Activated CD4-positive, alpha-beta T cell treated with anti-CD3 and anti-CD28 coated beads, Interleukin-2, amount 10 ng/mL, durations not matched to agents 7 days and 5 days (primary cell): ENCODE data around the gene USE1. TPM values are rescaled to one million over a fixed set of nuclear protein-coding genes. Genes with fewer than 3 reads are reported as not detected.
A peak's percentile ranks its signal among the peaks of the same experiment; 100 is the strongest.

Source experiments
- CTCF ChIA-PET: fragments of 350-600 bp; sonication (Branson Sonifier 250); formaldehyde crosslinking; loops from one replicate; lab custom pipeline; 2021; ENCODE audit warnings: antibody characterized with exemption; lab: Charles Lee
- POLR2A ChIA-PET: fragments of 350-600 bp; sonication (Branson Sonifier 250); formaldehyde crosslinking; loops from one replicate; lab custom pipeline; 2021; ENCODE audit warnings: antibody characterized with exemption; lab: Charles Lee
- DNase-seq: peaks from one replicate; pipeline ENCODE4 v3.0.0-alpha.2; 2020
- H3K27ac Mint-ChIP-seq: one replicate; pipeline ENCODE4 v1.8.0; 2021; ENCODE audit warnings: mild to moderate bottlenecking, moderate library complexity, mixed read lengths
- H3K27me3 Mint-ChIP-seq: one replicate; pipeline ENCODE4 v1.8.0; 2021; ENCODE audit warnings: mixed read lengths
- H3K36me3 Mint-ChIP-seq: one replicate; pipeline ENCODE4 v1.8.0; 2021; ENCODE audit warnings: low read depth, mixed read lengths
- H3K4me1 Mint-ChIP-seq: one replicate; pipeline ENCODE4 v1.8.0; 2021; ENCODE audit warnings: mixed read lengths
- H3K4me3 Mint-ChIP-seq: one replicate; pipeline ENCODE4 v1.8.0; 2021; ENCODE audit warnings: mild to moderate bottlenecking, moderate library complexity, mixed read lengths
- H3K9me3 Mint-ChIP-seq: one replicate; pipeline ENCODE4 v1.8.0; 2021; ENCODE audit warnings: mixed read lengths
- total RNA-seq, 2 experiments: library from RNA; stranded (reverse); gene quantifications; one replicate each; pipeline ENCODE4 v1.2.3, GENCODE V29; 2021

Gene USE1
- total RNA-seq, 2 experiments from 2014 or later = 23.3 to 24.7 TPM

DNA sequence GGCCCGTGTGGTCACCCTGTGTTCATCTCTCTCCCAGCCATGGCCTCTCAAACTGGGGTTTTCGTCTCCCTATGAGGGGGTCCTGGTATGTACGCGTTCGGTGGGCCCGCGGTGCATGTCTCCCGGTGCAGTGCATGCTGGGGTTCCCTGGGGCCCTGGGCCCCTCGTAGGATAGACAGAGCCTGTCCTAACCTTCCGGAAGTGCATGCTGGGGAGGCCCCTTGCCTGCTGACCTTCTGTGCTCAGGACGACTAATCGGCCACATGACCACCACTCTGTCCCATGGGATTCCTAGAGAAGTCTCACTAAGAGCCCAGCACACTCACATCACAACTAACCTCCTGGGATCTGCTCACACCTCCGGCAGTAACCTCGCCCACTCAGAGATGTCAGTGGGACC, 4.9 kb upstream of the USE1 start:
- DNase-seq = no peak
- Mint-ChIP-seq H3K27me3 (no peaks in the 10 kb centered on the region), H3K36me3 (peaks cover 38% of the 10 kb centered on the region), H3K27ac (no peak overlapping the region), H3K4me1 (peaks cover 25% of the 10 kb centered on the region), H3K4me3 (no peak overlapping the region), H3K9me3 (no peaks in the 10 kb centered on the region)
- POLR2A ChIA-PET = no interaction called here
- CTCF ChIA-PET = interaction anchor here (1.4 kb wide), 1 partner anchor 13 kb away, joined by 3 read pairs; no protein-coding TSS in a partner anchor

DNA sequence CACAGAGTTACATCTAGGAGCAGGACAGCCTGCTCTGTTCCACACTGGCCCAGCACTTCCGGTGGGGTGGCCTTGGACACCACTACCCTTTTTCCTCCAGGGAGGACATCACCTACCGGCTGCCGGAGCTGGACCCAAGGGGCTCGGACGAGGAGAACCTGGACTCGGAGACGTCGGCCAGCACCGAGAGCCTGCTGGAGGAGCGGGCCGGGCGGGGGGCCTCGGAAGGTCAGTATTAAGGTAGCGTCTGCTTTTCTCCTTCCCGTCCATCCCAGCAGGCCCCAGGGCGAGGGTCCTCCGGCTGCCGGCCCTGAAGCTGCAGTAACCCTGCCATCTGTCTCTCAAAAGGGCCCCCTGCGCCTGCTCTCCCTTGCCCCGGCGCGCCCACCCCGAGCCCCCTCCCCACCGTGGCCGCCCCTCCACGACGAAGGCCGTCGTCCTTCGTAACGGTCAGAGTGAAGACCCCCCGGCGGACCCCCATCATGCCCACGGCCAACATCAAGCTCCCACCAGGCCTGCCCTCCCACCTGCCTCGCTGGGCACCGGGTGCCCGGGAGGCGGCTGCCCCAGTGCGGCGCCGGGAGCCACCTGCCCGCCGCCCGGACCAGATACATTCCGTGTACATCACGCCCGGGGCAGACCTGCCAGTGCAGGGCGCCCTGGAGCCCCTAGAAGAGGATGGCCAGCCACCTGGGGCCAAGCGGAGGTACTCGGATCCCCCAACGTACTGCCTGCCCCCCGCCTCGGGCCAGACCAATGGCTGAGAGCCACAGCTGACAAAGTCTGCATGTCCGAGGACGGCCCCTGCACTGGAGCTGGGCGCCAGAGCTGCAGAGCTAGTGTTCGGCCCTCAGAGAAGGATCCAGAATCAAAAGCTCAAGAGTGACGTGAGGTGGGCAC, 3.4 kb upstream of the USE1 start:
- Mint-ChIP-seq H3K9me3 (no peaks in the 10 kb centered on the region), H3K4me1 (peaks cover 35% of the 10 kb centered on the region), H3K4me3 (no peak overlapping the region), H3K36me3 (peaks cover 36% of the 10 kb centered on the region), H3K27ac (no peak overlapping the region), H3K27me3 (no peaks in the 10 kb centered on the region)
- CTCF ChIA-PET = interaction anchor here (1.4 kb wide), 1 partner anchor 12 kb away, joined by 3 read pairs; no protein-coding TSS in a partner anchor
- POLR2A ChIA-PET = no interaction called here
- no peak for DNase-seq

DNA sequence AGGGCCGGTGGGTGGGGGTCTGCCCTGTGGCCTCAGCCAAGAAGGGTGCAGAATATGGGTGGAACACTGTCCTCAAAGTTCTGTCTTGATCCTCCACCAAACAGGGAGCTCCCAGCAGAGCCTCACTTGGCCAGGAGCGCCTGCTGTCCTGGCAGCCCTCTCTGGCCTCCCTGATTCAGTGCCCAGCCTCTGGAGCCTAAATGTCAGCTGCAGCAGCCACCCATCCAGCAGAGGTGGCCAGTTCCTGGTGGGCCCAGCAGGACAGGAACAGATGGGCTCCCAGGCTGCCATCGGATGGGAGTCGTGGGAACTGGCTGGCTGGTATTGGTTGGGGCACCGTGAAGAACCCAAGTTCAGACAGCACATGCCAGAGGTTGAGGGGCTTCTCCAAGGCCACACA, 1.8 kb upstream of the USE1 start:
- Mint-ChIP-seq H3K36me3 (peaks cover 43% of the 10 kb centered on the region), H3K9me3 (no peaks in the 10 kb centered on the region), H3K4me1 (peaks cover 35% of the 10 kb centered on the region), H3K27ac (no peak overlapping the region), H3K4me3 (no peak overlapping the region), H3K27me3 (no peaks in the 10 kb centered on the region)
- POLR2A ChIA-PET = no interaction called here
- CTCF ChIA-PET = no interaction called here
- no peak for DNase-seq

DNA sequence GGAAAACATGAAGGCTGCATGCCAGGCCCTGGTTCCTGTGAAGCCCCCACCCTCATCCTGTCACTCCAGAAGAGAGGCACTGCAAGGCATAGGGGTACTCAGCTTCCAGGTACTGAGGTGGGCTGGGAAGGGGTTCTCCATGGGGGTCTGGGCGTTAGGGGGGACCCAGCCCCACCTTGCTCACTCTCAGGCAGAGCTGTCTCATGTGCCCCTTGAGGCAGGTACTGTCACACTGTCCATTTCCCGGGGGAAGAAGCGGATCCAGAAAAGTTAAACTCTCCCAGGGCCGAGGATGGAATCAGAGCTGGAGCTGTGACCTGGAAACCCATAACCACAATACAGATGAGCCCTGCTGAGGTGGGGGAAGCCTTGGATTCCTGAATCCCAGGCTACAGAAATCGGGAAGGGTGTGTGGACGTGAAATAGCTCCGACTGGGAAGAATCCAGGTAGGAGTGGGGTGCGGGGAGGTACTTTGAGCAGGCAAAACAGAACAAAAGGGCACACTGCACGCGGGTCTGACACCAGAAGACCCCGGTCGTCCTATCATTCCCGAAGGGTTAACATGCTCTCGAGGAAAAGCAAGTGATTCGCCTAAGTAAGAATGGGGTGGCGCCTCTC, 540 bp upstream of the USE1 start:
- POLR2A ChIA-PET = interaction anchor here (1.1 to 1.4 kb wide), 2 partner anchors 52 to 138 kb away, joined by 3 to 5 read pairs; partner anchors contain the start of gene BABAM1
- peak overlapping the region; percentile 98 for H3K27ac Mint-ChIP-seq
- CTCF ChIA-PET = interaction anchor here (0.5 to 1.7 kb wide), 9 partner anchors 9 to 121 kb away, joined by 3 to 5 read pairs (median 3); partner anchors contain the start of gene DDA1
- no peaks in the 10 kb centered on the region for H3K27me3 Mint-ChIP-seq
- H3K4me1 Mint-ChIP-seq = peaks cover 25% of the 10 kb centered on the region
- no peak for DNase-seq
- H3K9me3 Mint-ChIP-seq = no peaks in the 10 kb centered on the region
- peak overlapping the region; percentile 76 for H3K4me3 Mint-ChIP-seq
- peaks cover 38% of the 10 kb centered on the region for H3K36me3 Mint-ChIP-seq

DNA sequence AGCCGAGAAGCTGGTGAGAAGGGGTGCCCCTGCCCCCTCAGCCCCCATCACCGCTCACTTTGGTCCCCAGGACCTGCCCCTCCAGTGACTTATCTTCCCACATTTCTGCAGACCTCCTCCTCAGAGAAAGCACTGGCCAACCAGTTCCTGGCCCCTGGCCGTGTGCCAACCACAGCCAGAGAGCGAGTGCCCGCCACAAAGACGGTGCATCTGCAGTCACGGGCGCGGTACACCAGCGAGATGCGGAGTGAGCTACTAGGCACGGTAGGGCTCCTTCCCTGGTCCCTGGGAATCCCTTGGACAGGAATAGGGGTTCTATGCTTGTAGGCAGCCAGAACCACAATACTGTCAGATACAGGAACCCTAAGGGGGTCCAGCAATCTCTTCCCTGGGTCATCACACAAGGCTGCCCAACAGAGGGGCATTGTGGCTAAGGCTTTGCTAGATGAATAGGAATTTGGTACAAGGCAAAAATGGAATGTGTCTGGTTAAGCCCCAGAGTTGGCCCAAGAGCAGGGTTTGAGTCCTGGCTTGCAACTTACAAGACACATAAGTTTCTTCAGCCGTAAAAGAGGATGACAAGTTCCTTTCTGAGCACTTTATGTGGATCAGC, 1.0 kb downstream of the USE1 start:
- ChIA-PET CTCF (interaction anchor here (0.7 to 1.7 kb wide), 4 partner anchors 10 to 1145 kb away, joined by 4 to 5 read pairs (median 5); partner anchors contain the start of gene OCEL1), POLR2A (interaction anchor here (1.1 to 1.3 kb wide), 2 partner anchors 10 to 139 kb away, joined by 3 to 5 read pairs; partner anchors contain the start of gene OCEL1)
- peak overlapping the region; percentile 98 for H3K27ac Mint-ChIP-seq
- H3K27me3 Mint-ChIP-seq = no peaks in the 10 kb centered on the region
- no peaks in the 10 kb centered on the region for H3K9me3 Mint-ChIP-seq
- DNase-seq = no peak
- H3K4me1 Mint-ChIP-seq = peaks cover 21% of the 10 kb centered on the region
- H3K4me3 Mint-ChIP-seq = peak overlapping the region; percentile 76
- H3K36me3 Mint-ChIP-seq = peaks cover 34% of the 10 kb centered on the region

DNA sequence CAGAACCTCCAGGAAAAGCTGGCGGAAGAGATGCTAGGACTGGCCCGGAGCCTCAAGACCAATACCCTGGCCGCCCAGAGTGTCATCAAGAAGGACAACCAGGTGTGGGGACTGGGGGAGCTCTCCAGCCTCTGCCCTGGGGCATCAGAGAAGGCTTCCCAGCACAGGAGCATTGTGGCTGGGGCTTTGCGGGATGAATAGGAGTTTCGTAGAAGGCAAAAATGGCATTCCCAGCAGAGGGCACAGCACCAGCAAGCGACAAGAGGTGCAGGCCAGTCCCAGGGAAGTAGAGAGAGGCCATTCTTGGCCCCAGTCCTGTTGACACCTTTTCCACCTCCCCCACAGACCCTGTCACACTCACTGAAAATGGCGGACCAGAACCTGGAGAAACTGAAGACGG, 4.1 kb downstream of the USE1 start:
- DNase-seq = no peak
- Mint-ChIP-seq H3K9me3 (no peaks in the 10 kb centered on the region), H3K27me3 (no peaks in the 10 kb centered on the region), H3K4me3 (no peak overlapping the region), H3K27ac (no peak overlapping the region), H3K36me3 (peaks cover 22% of the 10 kb centered on the region), H3K4me1 (peaks cover 20% of the 10 kb centered on the region)
- ChIA-PET POLR2A (no interaction called here), CTCF (interaction anchor here (0.5 to 0.6 kb wide), 3 partner anchors 42 to 355 kb away, joined by 3 read pairs; no protein-coding TSS in a partner anchor)

DNA sequence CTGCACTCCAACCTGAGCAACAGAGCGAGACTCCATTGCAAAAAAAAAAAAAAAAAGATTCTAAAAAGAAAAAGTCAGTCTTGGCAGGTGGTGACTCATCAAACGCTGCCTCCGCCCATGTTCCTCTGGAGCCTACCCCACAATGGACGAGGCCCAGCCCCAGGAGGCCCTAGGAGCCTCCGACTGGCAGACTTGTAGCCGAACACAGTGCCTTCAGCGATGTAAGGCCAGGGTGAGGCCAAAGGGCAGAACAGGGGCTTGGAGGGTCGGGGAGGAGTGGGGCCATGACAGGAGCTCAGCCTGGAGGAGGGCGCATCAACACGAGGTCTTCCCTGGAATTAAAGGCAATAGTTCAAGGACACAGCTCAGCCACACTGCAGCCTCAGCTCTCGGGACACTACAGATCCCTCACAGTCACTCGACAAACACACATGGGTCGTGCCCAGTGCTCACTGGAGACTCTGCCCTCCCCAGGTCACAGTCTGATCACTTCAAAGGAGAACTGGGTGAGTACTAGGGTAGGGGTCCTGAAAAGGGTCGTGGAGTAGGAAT, 5.1 kb downstream of the USE1 start:
- Mint-ChIP-seq H3K9me3 (no peaks in the 10 kb centered on the region), H3K4me1 (peaks cover 11% of the 10 kb centered on the region), H3K27me3 (no peaks in the 10 kb centered on the region), H3K36me3 (peaks cover 20% of the 10 kb centered on the region), H3K27ac (no peak overlapping the region), H3K4me3 (no peak overlapping the region)
- no peak for DNase-seq
- CTCF ChIA-PET = interaction anchor here (0.6 kb wide), 2 partner anchors 235 to 794 kb away, joined by 3 to 6 read pairs; no protein-coding TSS in a partner anchor
- POLR2A ChIA-PET = no interaction called here

DNA sequence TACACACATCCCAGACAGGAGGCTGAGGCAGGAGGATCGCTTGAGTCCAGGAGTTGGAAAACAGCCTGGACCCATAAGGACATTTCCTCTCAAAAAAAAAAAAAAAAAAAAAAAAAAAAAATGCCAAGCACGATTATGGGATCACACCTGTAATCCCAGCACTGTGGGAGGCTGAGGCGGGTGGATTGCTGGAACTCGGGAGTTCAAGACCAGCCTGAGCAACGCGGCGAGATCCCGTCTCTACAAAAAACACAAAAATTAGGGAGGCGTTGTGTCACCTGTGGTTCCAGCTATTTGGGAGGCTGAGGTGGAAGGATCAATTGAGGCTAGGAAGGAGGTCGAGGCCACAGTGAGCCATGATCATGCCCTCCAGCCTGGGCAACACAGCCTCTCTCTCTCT, 9.9 kb downstream of the USE1 start:
- H3K27ac Mint-ChIP-seq = peak overlapping the region; percentile 54
- POLR2A ChIA-PET = no interaction called here
- peaks cover 2% of the 10 kb centered on the region for H3K36me3 Mint-ChIP-seq
- H3K9me3 Mint-ChIP-seq = no peaks in the 10 kb centered on the region
- CTCF ChIA-PET = interaction anchor here (0.7 to 1.7 kb wide), 2 partner anchors 9 to 1622 kb away, joined by 3 to 5 read pairs; partner anchors contain the start of gene USE1
- H3K27me3 Mint-ChIP-seq = no peaks in the 10 kb centered on the region
- no peak for DNase-seq
- H3K4me1 Mint-ChIP-seq = peaks cover 8% of the 10 kb centered on the region
- peak overlapping the region; percentile 60 for H3K4me3 Mint-ChIP-seq

DNA sequence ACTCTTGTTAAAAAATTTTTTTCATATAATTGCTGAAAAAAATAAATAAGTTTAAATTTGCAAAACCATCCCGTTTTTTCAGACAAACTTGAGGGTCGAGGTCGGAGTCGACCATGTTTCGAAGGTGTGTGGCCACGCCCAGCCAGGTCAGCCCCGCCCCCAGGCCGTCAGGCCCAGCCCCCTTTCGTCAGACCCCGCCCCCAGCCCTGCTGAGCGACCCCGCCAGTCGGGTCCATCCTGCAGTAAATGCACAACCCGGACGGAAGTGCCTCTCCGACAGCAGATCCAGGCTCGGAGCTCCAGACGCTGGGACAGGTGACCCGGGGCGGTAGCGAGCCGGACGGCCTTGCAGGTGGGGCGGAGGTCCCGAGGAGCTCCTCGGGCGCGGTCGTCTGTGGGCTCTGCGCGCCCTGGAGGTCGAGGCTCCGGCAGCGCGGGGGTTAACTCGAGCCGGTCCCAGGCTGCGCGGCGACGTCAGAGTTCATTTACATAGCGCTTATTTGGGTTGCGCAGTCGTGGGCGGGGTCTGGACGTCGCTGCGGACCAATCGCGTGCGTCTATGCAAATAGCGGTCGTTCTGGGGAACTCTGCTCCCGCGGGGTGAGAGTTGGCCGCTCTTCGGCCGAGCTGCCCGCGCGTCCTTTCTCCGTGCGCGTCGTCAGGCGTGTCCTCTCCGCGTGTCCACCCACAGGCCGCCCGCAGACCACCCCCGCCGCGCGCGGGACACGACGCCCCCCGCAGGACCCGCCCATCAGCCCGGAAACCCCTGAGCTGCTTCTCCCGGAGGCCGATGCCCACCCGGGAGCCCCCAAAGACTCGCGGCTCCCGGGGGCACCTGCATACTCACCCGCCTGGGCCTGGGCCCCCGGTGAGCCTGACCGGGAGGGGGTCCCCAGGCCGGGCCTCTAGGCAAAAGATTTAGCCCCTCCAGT, 11.1 kb downstream of the USE1 start, which contains the start of gene OCEL1:
TSS of gene OCEL1 (plus strand) at position 225 of the 932 bp plus-strand sequence. CDS start at position 247, 22 bp downstream.
- Mint-ChIP-seq H3K9me3 (no peaks in the 10 kb centered on the region), H3K27ac (peak within 1 kb of the TSS; percentile 96), H3K36me3 (peaks cover 2% of the 10 kb centered on the region), H3K27me3 (no peaks in the 10 kb centered on the region), H3K4me1 (peaks cover 8% of the 10 kb centered on the region), H3K4me3 (peak within 1 kb of the TSS; percentile 80)
- DNase-seq = peak; percentile 98
- ChIA-PET POLR2A (interaction anchor here (0.6 to 1.4 kb wide), 3 partner anchors 9 to 254 kb away, joined by 3 to 5 read pairs (median 3); no protein-coding TSS in a partner anchor), CTCF (interaction anchor here (0.7 to 2.6 kb wide), 6 partner anchors 9 to 240 kb away, joined by 3 to 13 read pairs (median 4); partner anchors contain the start of gene USE1)

DNA sequence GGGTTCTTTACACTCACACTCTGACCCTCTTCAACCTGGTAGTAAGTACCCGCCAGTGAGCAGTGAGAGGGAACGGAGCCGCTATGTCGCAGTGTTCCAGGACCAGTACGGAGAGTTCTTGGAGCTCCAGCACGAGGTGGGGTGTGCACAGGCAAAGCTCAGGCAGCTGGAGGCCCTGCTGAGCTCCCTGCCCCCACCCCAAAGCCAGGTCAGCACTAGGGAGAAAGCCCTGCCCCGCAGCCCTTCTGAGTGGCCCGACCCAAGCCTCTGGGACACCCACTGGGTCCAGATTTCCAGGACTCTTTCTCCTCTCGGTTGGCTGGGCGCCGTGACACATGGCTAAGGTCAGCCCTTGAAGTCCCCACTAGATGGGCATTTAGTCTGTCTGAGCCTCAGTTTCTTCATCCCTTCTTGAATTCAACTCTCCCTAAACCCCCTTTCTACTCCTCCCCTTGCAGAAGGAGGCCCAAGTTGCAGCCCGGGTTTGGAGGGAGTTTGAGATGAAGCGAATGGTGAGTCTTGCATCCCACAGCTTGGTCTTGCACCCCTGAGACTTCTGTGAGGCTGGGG, 12.7 kb downstream of the USE1 start:
- Mint-ChIP-seq H3K4me3 (peak overlapping the region; percentile 19), H3K9me3 (no peaks in the 10 kb centered on the region), H3K36me3 (peaks cover 5% of the 10 kb centered on the region), H3K4me1 (peaks cover 8% of the 10 kb centered on the region), H3K27ac (no peak overlapping the region), H3K27me3 (no peaks in the 10 kb centered on the region)
- no peak for DNase-seq
- ChIA-PET CTCF (interaction anchor here (2.6 kb wide), 1 partner anchor 8 kb away, joined by 13 read pairs; no protein-coding TSS in a partner anchor), POLR2A (no interaction called here)

DNA sequence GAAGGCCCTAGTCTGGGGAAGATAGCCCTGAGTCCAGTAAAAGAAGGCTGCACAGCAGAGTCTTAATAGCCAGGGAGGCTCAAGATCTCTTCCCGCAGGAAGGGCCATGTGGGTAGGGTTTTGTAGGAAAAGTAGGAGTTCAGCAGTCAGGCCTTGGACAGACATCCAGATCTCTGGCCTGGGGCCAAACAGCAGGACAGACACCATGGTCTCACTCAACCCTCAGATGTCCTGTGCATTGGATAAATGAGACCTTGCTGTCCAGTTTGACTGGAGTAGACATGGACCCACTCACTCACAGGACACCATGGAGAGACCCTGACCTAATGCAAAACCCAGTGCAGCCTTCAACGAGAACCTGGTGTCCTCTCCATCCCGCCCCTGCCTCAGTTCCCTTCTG, 14.7 kb downstream of the USE1 start:
- no peak overlapping the region for H3K4me3 Mint-ChIP-seq
- no peak for DNase-seq
- H3K9me3 Mint-ChIP-seq = no peaks in the 10 kb centered on the region
- H3K27me3 Mint-ChIP-seq = no peaks in the 10 kb centered on the region
- peaks cover 5% of the 10 kb centered on the region for H3K36me3 Mint-ChIP-seq
- peaks cover 19% of the 10 kb centered on the region for H3K4me1 Mint-ChIP-seq
- CTCF ChIA-PET = interaction anchor here (1.1 kb wide), 1 partner anchor 12 kb away, joined by 3 read pairs; no protein-coding TSS in a partner anchor
- POLR2A ChIA-PET = no interaction called here
- no peak overlapping the region for H3K27ac Mint-ChIP-seq
